Endothelial cell of umbilical vein (primary cell): ENCODE data around the gene KIAA1614.

Source experiments
- CTCF ChIP-seq, 2 donors: IDR thresholded peaks; 1 replicate in 1 of 2; 2 replicates in 1 of 2; pipeline ENCODE4 v1.5.1; 2011; ENCODE audit warnings: low read length in 2 of 2, mild to moderate bottlenecking in 2 of 2, moderate library complexity in 2 of 2, control low read depth in 1 of 2, inconsistent platforms in 1 of 2, low read depth in 1 of 2; ENCODE audit not compliant: insufficient read depth in 1 of 2; ENCODE audit errors: extremely low read depth in 1 of 2
- POLR2A ChIP-seq: IDR thresholded peaks from 2 replicates; pipeline ENCODE4 v1.6.1; 2012; ENCODE audit warnings: low read depth, mild to moderate bottlenecking, control low read depth, low read length

- TF ChIP-seq CTCF (IDR thresholded peaks at IDR 0.05; ENCODE audit: extremely low read depth in 1 of 2, insufficient read depth in 1 of 2, low read depth in 1 of 2, low read length in 2 of 2) (no peak), POLR2A (no peak)
Observed at GRCh38 chr1:180941518-180942275, 29.0 kb downstream of the KIAA1614 start.
